Lung (tissue), 12 donors: ENCODE data around the gene GIT1. TPM values are rescaled to one million over a fixed set of nuclear protein-coding genes. Genes with fewer than 3 reads are reported as not detected.

Experiments used
- ATAC-seq: fragments of 200-7000 bp; cut with Tn5 transposase; one replicate; pipeline ENCODE4 v1.9.1; 2020; ENCODE audit warnings: moderate number of reproducible peaks; ENCODE audit not compliant: insufficient read depth, low FRiP score
- DNase-seq, 3 donors: peaks; one replicate each; pipeline ENCODE4 v3.0.0-alpha.2; 2013 to 2017
- H3K27ac ChIP-seq, 2 donors: one replicate each; pipeline ENCODE4 v1.5.1; 2013; ENCODE audit warnings: mild to moderate bottlenecking in 2 of 2, moderate library complexity in 2 of 2, control low read depth in 1 of 2, inconsistent platforms in 1 of 2, low read depth in 1 of 2, low read length in 1 of 2
- H3K27me3 ChIP-seq, 3 donors: one replicate each; pipeline ENCODE4 v1.5.1; 2013; ENCODE audit warnings: low read length in 2 of 3; ENCODE audit not compliant: control insufficient read depth in 3 of 3, insufficient read depth in 3 of 3
- H3K36me3 ChIP-seq, 4 donors: one replicate each; pipeline ENCODE4 v1.5.1; 2013; ENCODE audit warnings: low read length in 4 of 4, mild to moderate bottlenecking in 1 of 4, moderate library complexity in 1 of 4; ENCODE audit not compliant: control insufficient read depth in 4 of 4, insufficient read depth in 4 of 4
- H3K4me1 ChIP-seq, 5 donors: one replicate each; pipeline ENCODE4 v1.5.1; 2013; ENCODE audit warnings: low read length in 5 of 5, mild to moderate bottlenecking in 2 of 5, moderate library complexity in 1 of 5; ENCODE audit not compliant: control insufficient read depth in 5 of 5, insufficient read depth in 5 of 5
- H3K4me3 ChIP-seq: one replicate; pipeline ENCODE4 v1.5.1; 2013; ENCODE audit warnings: mild to moderate bottlenecking, control low read depth, moderate library complexity
- H3K9ac ChIP-seq, 2 donors: one replicate each; pipeline ENCODE4 v1.5.1; 2013; ENCODE audit warnings: low read length in 2 of 2, control low read depth in 1 of 2; ENCODE audit not compliant: insufficient read depth in 1 of 2
- H3K9me3 ChIP-seq, 4 donors: one replicate each; pipeline ENCODE4 v1.5.1; 2013; ENCODE audit warnings: low read length in 3 of 4, mild to moderate bottlenecking in 1 of 4, moderate library complexity in 1 of 4; ENCODE audit not compliant: control insufficient read depth in 4 of 4, insufficient read depth in 3 of 4
- CTCF ChIP-seq: IDR thresholded peaks from 2 replicates; pipeline ENCODE4 v1.5.1; 2012; ENCODE audit warnings: mild to moderate bottlenecking; ENCODE audit errors: control extremely low read depth, extremely low read depth
- WGBS, 2 donors: extraction: QIAGEN DNeasy Blood & Tissue Kit; methylation state at CpG; one replicate each; pipeline ENCODE4 v1.1.7; 2013; 5-methylcytosine and 5-hydroxymethylcytosine counted together
- polyA plus RNA-seq, 2 donors: library from polyadenylated mRNA; stranded (reverse); fragments of 200-250 nt; gene quantifications; one replicate each; pipeline ENCODE4 v1.2.1, GENCODE V29; 2013
- total RNA-seq, 2 donors: library from RNA; depleted of rRNA in 1 of 2; stranded (reverse); fragments of >200 nt in 1 of 2; gene quantifications; one replicate each; pipeline ENCODE4 v1.2.1, GENCODE V29; 2014 to 2021
- donor health status: control.
- donor health status: control.
- donor health status: Bipolar disorder and iron deficiency.
- donor health status: healthy.
- donor health status: DM: yes; HTN: yes; CAD: no.

GIT1 gene
- total and polyA plus RNA-seq, 4 donors, result 29.8 to 49.9 (median 41.2) TPM

- Histone ChIP-seq H3K4me1 (peaks cover 0 to 39% (median 0%) of the 10 kb centered on the region in 5 donors), H3K27me3 (no peaks in the 10 kb centered on the region), H3K9ac (no peak overlapping the region), H3K9me3 (no peaks in the 10 kb centered on the region), H3K36me3 (peaks cover 9 to 14% (median 10%) of the 10 kb centered on the region in 4 donors), H3K27ac (no peak overlapping the region), H3K4me3 (no peak overlapping the region)
- 81 to 83% methylated on average over 4 of the region's 4 CpGs for WGBS, 2 donors
- ATAC-seq (no peak), DNase-seq (peak in 2 of 3 donors; percentile 63 to 68)
- TF ChIP-seq CTCF, result no peak
Observed at GRCh38 chr17:29544066-29544465, 45.4 kb downstream of the GIT1 start.

- Histone ChIP-seq H3K36me3 (peaks cover 13 to 25% (median 18%) of the 10 kb centered on the region in 4 donors), H3K4me1 (no peaks in the 10 kb centered on the region), H3K27me3 (no peaks in the 10 kb centered on the region), H3K9ac (no peak overlapping the region), H3K27ac (no peak overlapping the region), H3K9me3 (no peaks in the 10 kb centered on the region), H3K4me3 (no peak overlapping the region)
- no peak for TF ChIP-seq CTCF
- 90 to 92% methylated on average over 8 of the region's 8 CpGs for WGBS, 2 donors
- ATAC-seq (no peak), DNase-seq (no peak)
Observed at GRCh38 chr17:29533976-29534375, 55.5 kb downstream of the GIT1 start.

- 93 to 96% methylated on average over 3 of the region's 3 CpGs for WGBS, 2 donors
- no peak for ATAC-seq
- no peaks in the 10 kb centered on the region for H3K4me1 ChIP-seq
- no peak overlapping the region for H3K9ac ChIP-seq
- no peak for TF ChIP-seq CTCF
- DNase-seq, result no peak
- peaks cover 12 to 26% (median 18%) of the 10 kb centered on the region in 4 donors for H3K36me3 ChIP-seq
- no peak overlapping the region for H3K4me3 ChIP-seq
- H3K27me3 ChIP-seq, result no peaks in the 10 kb centered on the region
- H3K27ac ChIP-seq, result no peak overlapping the region
- H3K9me3 ChIP-seq, result no peaks in the 10 kb centered on the region
Observed at GRCh38 chr17:29526322-29526721, 63.1 kb downstream of the GIT1 start.

- DNase-seq, result no peak
- H3K36me3 ChIP-seq, result peaks cover 3 to 24% (median 16%) of the 10 kb centered on the region in 4 donors
Observed at GRCh38 chr17:29524692-29525091, 64.8 kb downstream of the GIT1 start.

More at GRCh38 chr17:29524692-29525091, 64.8 kb downstream of the GIT1 start:
- H3K27me3 ChIP-seq, result no peaks in the 10 kb centered on the region
- H3K27ac ChIP-seq, result no peak overlapping the region
- no peak overlapping the region for H3K9ac ChIP-seq
- H3K9me3 ChIP-seq, result no peaks in the 10 kb centered on the region
- no peak for ATAC-seq
- no peak overlapping the region for H3K4me3 ChIP-seq
- TF ChIP-seq CTCF, result no peak
- 97% methylated on average over 3 of the region's 3 CpGs for WGBS, 2 donors
- no peaks in the 10 kb centered on the region for H3K4me1 ChIP-seq
